Peyer's patch (tissue), 4 donors: ENCODE measurements around the gene SLC30A2. TPM values are rescaled to one million over a fixed set of nuclear protein-coding genes. Genes with fewer than 3 reads are reported as not detected.

Experiments used
- DNase-seq, 3 donors: peaks; one replicate each; pipeline ENCODE4 v3.0.0-alpha.2; 2017 to 2019
- H3K27ac ChIP-seq, 4 donors: fragments of 200-600 bp; sonication (generic); one replicate each; pipeline ENCODE4 v1.5.1; 2016 to 2019
- H3K27me3 ChIP-seq, 2 donors: fragments of 200-600 bp; sonication (generic); one replicate each; pipeline ENCODE4 v1.5.1; 2019
- H3K36me3 ChIP-seq, 3 donors: fragments of 200-600 bp; sonication (generic); one replicate each; pipeline ENCODE4 v1.5.1; 2016 to 2019
- H3K4me1 ChIP-seq, 4 donors: fragments of 200-600 bp; sonication (generic); one replicate each; pipeline ENCODE4 v1.5.1; 2016 to 2019
- H3K4me3 ChIP-seq, 4 donors: fragments of 200-600 bp; sonication (generic); 1 replicate in 3 of 4; 2 replicates in 1 of 4; pipeline ENCODE4 v1.5.1; 2016 to 2019; ENCODE audit warnings: mild to moderate bottlenecking in 1 of 4
- H3K9me3 ChIP-seq, 4 donors: fragments of 200-600 bp; sonication (generic); one replicate each; pipeline ENCODE4 v1.5.1; 2016 to 2019; ENCODE audit warnings: mild to moderate bottlenecking in 1 of 4
- POLR2A ChIP-seq, 2 donors: fragments of 450-650 bp; IDR thresholded peaks; one replicate each; pipeline ENCODE4 v1.5.1; 2017; ENCODE audit warnings: antibody characterized with exemption in 2 of 2, mild to moderate bottlenecking in 2 of 2, moderate library complexity in 2 of 2
- total RNA-seq, 4 donors: library from RNA; depleted of rRNA; stranded (reverse); fragments of >200 nt; gene quantifications; one replicate each; pipeline ENCODE4 v1.1.0, GENCODE V29; 2016
- TF ChIP-seq, protein P1 (sequence below), 6 experiments: fragments of 450-650 bp in 4 of 6; fragments of 200-600 bp in 2 of 6; sonication (generic) in 1 of 6; IDR thresholded peaks; one replicate each; pipeline ENCODE4 v1.5.1; 2017 to 2019; ENCODE audit warnings: antibody characterized with exemption in 6 of 6, mild to moderate bottlenecking in 3 of 6, moderate library complexity in 1 of 6

The SLC30A2 gene
- total RNA-seq, 4 donors from 2014 or later = 0.18 to 13.2 (median 1.7) TPM; not detected in 1

DNA sequence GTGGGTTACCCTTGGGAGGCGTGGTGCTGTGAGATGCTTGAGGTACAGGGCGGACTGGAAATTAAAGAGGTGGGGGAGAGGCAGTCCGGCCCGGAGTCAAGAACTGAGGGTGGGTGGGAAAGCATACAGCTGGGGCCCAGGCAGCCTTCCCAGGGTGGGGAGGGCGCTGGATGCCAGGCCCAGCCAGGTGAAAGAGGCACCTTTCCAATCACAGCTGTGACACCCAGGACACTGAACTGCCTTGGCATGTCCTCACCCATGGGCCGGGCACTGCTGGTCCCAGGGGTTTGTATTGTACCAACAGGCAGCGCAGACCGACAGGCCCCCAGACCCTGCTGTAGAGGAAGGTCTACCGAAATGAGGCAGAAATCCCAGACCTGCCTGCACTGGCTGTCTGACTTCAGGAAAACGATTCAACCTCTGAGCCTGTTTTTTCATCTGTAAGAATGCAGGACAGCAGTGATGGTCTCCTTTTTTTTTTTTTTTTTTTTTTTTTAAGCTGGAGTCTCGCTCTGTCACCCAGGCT, 9.1 kb downstream of the SLC30A2 start:
- Histone ChIP-seq H3K4me3 (no peak overlapping the region), H3K36me3 (no peaks in the 10 kb centered on the region), H3K27ac (no peak overlapping the region), H3K4me1 (peaks cover 0 to 16% (median 6%) of the 10 kb centered on the region in 4 donors), H3K27me3 (no peaks in the 10 kb centered on the region), H3K9me3 (no peaks in the 10 kb centered on the region)
- DNase-seq = no peak
- no peak for TF ChIP-seq POLR2A (IDR thresholded peaks at IDR 0.05)
- TF ChIP-seq, protein P1, sequence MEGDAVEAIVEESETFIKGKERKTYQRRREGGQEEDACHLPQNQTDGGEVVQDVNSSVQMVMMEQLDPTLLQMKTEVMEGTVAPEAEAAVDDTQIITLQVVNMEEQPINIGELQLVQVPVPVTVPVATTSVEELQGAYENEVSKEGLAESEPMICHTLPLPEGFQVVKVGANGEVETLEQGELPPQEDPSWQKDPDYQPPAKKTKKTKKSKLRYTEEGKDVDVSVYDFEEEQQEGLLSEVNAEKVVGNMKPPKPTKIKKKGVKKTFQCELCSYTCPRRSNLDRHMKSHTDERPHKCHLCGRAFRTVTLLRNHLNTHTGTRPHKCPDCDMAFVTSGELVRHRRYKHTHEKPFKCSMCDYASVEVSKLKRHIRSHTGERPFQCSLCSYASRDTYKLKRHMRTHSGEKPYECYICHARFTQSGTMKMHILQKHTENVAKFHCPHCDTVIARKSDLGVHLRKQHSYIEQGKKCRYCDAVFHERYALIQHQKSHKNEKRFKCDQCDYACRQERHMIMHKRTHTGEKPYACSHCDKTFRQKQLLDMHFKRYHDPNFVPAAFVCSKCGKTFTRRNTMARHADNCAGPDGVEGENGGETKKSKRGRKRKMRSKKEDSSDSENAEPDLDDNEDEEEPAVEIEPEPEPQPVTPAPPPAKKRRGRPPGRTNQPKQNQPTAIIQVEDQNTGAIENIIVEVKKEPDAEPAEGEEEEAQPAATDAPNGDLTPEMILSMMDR (IDR thresholded peaks at IDR 0.05) = no peak

DNA sequence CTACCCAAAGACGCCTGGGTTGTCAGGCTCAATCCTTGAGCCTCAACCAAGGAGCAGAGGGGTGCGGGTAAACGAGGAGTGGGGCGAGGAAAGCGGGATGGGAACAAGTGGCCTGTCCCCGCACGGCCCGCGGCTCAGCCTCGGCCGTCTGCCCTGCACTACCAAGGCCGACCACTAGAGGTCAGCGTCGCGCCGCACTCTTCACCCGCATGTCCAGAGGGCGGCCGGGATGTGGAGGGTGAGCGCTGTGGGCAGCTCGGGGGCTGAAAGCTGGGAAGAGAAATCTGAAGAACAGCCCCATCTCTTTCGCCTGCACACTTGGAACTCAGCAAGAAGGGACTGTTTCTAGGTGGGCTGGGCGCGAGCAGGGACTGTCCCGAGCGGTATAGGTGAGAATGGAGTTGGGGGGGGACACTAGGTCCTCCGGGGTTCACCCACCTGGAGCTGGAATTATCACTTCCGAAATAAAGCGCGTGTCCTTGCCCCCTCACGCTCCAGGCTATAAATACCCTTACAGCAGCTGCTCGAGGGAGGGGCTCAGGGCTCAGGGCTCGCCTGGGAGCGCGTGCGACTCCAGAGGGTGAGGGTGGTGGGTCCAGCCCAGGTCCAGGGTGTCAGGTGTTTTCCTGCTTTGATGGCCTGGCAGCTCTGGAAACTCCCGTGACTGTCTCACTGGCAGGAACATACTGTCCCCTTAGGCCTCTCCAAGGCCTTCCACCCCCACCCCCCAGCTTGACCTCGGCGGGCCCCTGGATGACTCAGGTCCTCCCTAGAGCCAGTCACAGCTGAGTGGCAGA, 9.8 kb downstream of the SLC30A2 start:
- peak overlapping the region; percentile 63 to 85 (median 78) for H3K27ac ChIP-seq
- DNase-seq = peak; percentile 72 to 93 (median 89)
- no peaks in the 10 kb centered on the region for H3K9me3 ChIP-seq
- no peaks in the 10 kb centered on the region for H3K27me3 ChIP-seq
- H3K4me1 ChIP-seq = peaks cover 0 to 16% (median 6%) of the 10 kb centered on the region in 4 donors
- no peaks in the 10 kb centered on the region for H3K36me3 ChIP-seq
- TF ChIP-seq, protein P1 (IDR thresholded peaks at IDR 0.05) = peak; percentile 98 to 100 (median 99)
- no peak for TF ChIP-seq POLR2A (IDR thresholded peaks at IDR 0.05)
- H3K4me3 ChIP-seq = peak overlapping the region; percentile 61 to 93 (median 70)

DNA sequence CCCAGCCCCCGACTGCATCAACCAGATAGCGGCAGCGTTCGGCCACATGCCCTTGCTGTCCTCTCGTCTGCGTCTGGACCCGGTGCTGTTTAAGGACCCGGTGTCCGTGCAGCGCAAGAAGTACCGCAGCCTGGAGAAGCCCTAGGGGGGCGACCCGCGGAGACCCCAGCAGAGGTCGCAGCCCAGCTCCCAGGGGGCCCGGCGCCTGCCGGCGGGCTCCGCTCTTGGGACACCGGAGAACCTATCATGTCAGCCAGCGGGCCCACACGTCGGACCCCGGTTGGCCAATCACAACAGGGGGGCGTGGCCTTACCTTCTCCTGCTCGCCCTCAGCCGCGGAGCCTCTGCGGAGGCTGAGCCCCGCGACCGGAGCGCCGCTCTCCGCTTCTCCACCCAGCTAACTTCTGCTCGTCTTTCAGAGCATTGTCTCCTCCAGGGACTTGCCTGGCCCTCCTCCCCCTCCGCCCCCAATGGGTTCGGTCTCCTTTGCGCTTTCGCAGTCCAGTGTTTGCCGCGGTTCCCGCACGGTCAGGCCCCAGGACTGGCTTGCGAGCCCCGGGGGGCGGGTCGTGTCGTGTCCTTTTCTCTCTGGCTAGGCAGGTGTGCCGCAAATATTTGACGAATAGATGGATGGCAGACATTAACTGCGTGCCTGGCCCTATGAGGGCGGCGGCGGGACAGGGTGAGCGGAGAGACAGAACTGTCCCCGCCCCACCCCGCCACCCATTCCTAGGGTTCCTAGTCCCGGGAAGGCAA, 10.5 kb downstream of the SLC30A2 start:
- no peaks in the 10 kb centered on the region for H3K36me3 ChIP-seq
- H3K27me3 ChIP-seq = no peaks in the 10 kb centered on the region

DNA sequence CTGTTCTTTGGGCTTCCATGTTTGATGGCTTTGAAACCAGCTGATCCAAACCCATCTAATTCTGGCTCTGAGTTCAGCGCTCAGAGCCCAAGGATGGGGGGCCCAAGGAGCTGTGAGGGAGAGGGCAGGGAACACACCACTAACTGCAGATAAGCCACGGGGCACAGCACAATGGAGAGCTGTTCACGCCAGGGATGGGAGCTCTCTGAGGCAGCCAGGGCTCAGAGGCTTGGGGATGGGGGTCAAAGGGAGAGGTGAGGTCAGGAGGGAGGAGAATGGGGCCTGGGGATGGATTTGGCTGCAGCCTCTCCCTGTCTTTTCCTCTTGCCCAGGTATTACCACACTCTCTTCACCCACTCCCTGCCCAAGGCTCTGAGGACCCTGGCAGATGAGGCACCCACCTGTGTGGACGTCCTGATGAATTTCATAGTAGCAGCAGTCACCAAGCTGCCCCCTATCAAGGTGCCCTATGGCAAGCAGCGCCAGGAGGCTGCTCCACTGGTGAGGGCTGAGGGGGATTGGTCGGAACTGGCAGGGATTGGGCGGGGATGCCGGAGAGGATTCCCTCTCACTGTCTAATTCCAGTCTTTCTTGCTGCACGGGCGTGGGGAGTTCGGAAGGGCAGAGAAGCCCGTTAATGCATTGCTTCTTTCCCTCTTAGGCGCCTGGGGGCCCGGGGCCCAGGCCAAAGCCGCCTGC, 11.3 kb downstream of the SLC30A2 start:
- H3K27ac ChIP-seq = peak overlapping the region in 3 of 4 donors; percentile 73 to 85 (median 82)
- peaks cover 0 to 16% (median 6%) of the 10 kb centered on the region in 4 donors for H3K4me1 ChIP-seq
- no peak for DNase-seq

More for the DNA sequence above, 10.5 kb downstream of the SLC30A2 start:
- H3K27ac ChIP-seq = peak overlapping the region; percentile 63 to 85 (median 78)
- DNase-seq = peak; percentile 95 to 98 (median 98)
- no peaks in the 10 kb centered on the region for H3K9me3 ChIP-seq
- H3K4me1 ChIP-seq = peaks cover 0 to 16% (median 6%) of the 10 kb centered on the region in 4 donors
- H3K4me3 ChIP-seq = peak overlapping the region; percentile 61 to 93 (median 70)
- peak; percentile 31 to 65 for TF ChIP-seq POLR2A (IDR thresholded peaks at IDR 0.05)
- TF ChIP-seq, protein P1 (IDR thresholded peaks at IDR 0.05) = no peak

More for the DNA sequence above, 11.3 kb downstream of the SLC30A2 start:
- Histone ChIP-seq H3K9me3 (no peaks in the 10 kb centered on the region), H3K4me3 (peak overlapping the region; percentile 61 to 93 (median 70)), H3K36me3 (no peaks in the 10 kb centered on the region), H3K27me3 (no peaks in the 10 kb centered on the region)
- no peak for TF ChIP-seq POLR2A (IDR thresholded peaks at IDR 0.05)
- TF ChIP-seq, protein P1 (IDR thresholded peaks at IDR 0.05) = no peak
